ENCODE data around the gene BABAM2. TPM values are rescaled to one million over a fixed set of nuclear protein-coding genes. Genes with fewer than 3 reads are reported as not detected.

The BABAM2 gene
- total RNA-seq, 1 donor from 2014 or later: 34.6 TPM

- no peaks in the 10 kb centered on the region for H3K4me1 ChIP-seq
- no peaks in the 10 kb centered on the region for H3K79me2 ChIP-seq (ENCODE audit: low read depth)
- no peaks in the 10 kb centered on the region for H3F3A ChIP-seq (ENCODE audit: low read depth)
- DNase-seq (ENCODE audit: low spot score): no peak
- no peak overlapping the region for H3K4me3 ChIP-seq
- no peak for TF ChIP-seq EZH2phosphoT487 (IDR thresholded peaks at IDR 0.05)
- TF ChIP-seq EZH2 (IDR thresholded peaks at IDR 0.05): no peak
- no peak for TF ChIP-seq CTCF (IDR thresholded peaks at IDR 0.05)
- H3K4me1 Mint-ChIP-seq: no peaks in the 10 kb centered on the region
- H2AFZ ChIP-seq (replicated peaks): no peak overlapping the region
- H4K20me1 ChIP-seq (ENCODE audit: low read depth): no peaks in the 10 kb centered on the region
- H3K36me3 Mint-ChIP-seq: no peaks in the 10 kb centered on the region
- no peak overlapping the region for H3K9ac ChIP-seq
- no peak overlapping the region for H3K4me2 ChIP-seq
- H3K4me3 Mint-ChIP-seq: no peak overlapping the region
- no peak overlapping the region for H3K27ac ChIP-seq
- peaks cover 2% of the 10 kb centered on the region for H3K9me3 Mint-ChIP-seq
- H3K27me3 Mint-ChIP-seq (ENCODE audit: insufficient read depth, low read depth): peaks cover 2% of the 10 kb centered on the region
- H3K36me3 ChIP-seq: no peaks in the 10 kb centered on the region
- H3K9me3 ChIP-seq (ENCODE audit: low read depth): no peaks in the 10 kb centered on the region
- no peaks in the 10 kb centered on the region for H3K27me3 ChIP-seq
- H3K27ac Mint-ChIP-seq: no peak overlapping the region
Observed at GRCh38 chr2:28068088-28068487, 177.6 kb downstream of the BABAM2 start.

GRCh38 chr2:28068527-28068926 is 178.0 kb downstream of the BABAM2 start:
- no peak overlapping the region for H2AFZ ChIP-seq (replicated peaks)
- H3K27me3 Mint-ChIP-seq (ENCODE audit: insufficient read depth, low read depth): peaks cover 2% of the 10 kb centered on the region
- no peak overlapping the region for H3K27ac Mint-ChIP-seq

GRCh38 chr2:28071221-28071620 is 180.7 kb downstream of the BABAM2 start:
- no peaks in the 10 kb centered on the region for H3F3A ChIP-seq (ENCODE audit: low read depth)
- H3K4me3 ChIP-seq: no peak overlapping the region
- no peaks in the 10 kb centered on the region for H3K27me3 ChIP-seq
- no peaks in the 10 kb centered on the region for H3K9me3 ChIP-seq (ENCODE audit: low read depth)
- H3K4me1 Mint-ChIP-seq: no peaks in the 10 kb centered on the region
- H3K4me2 ChIP-seq: no peak overlapping the region
- no peaks in the 10 kb centered on the region for H3K4me1 ChIP-seq
- DNase-seq (ENCODE audit: low spot score): no peak
- H2AFZ ChIP-seq (replicated peaks): no peak overlapping the region
- H3K4me3 Mint-ChIP-seq: no peak overlapping the region
- H3K27ac Mint-ChIP-seq: no peak overlapping the region
- no peaks in the 10 kb centered on the region for H3K27me3 Mint-ChIP-seq (ENCODE audit: insufficient read depth, low read depth)
- no peak overlapping the region for H3K9ac ChIP-seq
- no peaks in the 10 kb centered on the region for H3K36me3 Mint-ChIP-seq
- H3K36me3 ChIP-seq: no peaks in the 10 kb centered on the region
- no peaks in the 10 kb centered on the region for H3K9me3 Mint-ChIP-seq
- TF ChIP-seq EZH2 (IDR thresholded peaks at IDR 0.05): no peak
- TF ChIP-seq CTCF (IDR thresholded peaks at IDR 0.05): no peak
- TF ChIP-seq EZH2phosphoT487 (IDR thresholded peaks at IDR 0.05): no peak
- no peaks in the 10 kb centered on the region for H4K20me1 ChIP-seq (ENCODE audit: low read depth)
- H3K79me2 ChIP-seq (ENCODE audit: low read depth): no peaks in the 10 kb centered on the region
- H3K27ac ChIP-seq: no peak overlapping the region

More at GRCh38 chr2:28068527-28068926, 178.0 kb downstream of the BABAM2 start:
- Histone ChIP-seq H3K4me2 (no peak overlapping the region), H3K9me3 (ENCODE audit: low read depth) (no peaks in the 10 kb centered on the region), H4K20me1 (ENCODE audit: low read depth) (no peaks in the 10 kb centered on the region), H3K79me2 (ENCODE audit: low read depth) (no peaks in the 10 kb centered on the region), H3F3A (ENCODE audit: low read depth) (no peaks in the 10 kb centered on the region), H3K36me3 (no peaks in the 10 kb centered on the region), H3K27ac (no peak overlapping the region), H3K4me3 (no peak overlapping the region), H3K9ac (no peak overlapping the region), H3K4me1 (no peaks in the 10 kb centered on the region), H3K27me3 (no peaks in the 10 kb centered on the region)
- H3K4me3 Mint-ChIP-seq: no peak overlapping the region
- no peaks in the 10 kb centered on the region for H3K36me3 Mint-ChIP-seq
- H3K9me3 Mint-ChIP-seq: peaks cover 2% of the 10 kb centered on the region
- no peak for DNase-seq (ENCODE audit: low spot score)
- no peaks in the 10 kb centered on the region for H3K4me1 Mint-ChIP-seq
- TF ChIP-seq EZH2 (IDR thresholded peaks at IDR 0.05) (no peak), EZH2phosphoT487 (IDR thresholded peaks at IDR 0.05) (no peak), CTCF (IDR thresholded peaks at IDR 0.05) (no peak)

All from neural progenitor cell (in vitro differentiated cells).